ENCODE data around the gene CFDP1.

- TF ChIP-seq, protein P1, sequence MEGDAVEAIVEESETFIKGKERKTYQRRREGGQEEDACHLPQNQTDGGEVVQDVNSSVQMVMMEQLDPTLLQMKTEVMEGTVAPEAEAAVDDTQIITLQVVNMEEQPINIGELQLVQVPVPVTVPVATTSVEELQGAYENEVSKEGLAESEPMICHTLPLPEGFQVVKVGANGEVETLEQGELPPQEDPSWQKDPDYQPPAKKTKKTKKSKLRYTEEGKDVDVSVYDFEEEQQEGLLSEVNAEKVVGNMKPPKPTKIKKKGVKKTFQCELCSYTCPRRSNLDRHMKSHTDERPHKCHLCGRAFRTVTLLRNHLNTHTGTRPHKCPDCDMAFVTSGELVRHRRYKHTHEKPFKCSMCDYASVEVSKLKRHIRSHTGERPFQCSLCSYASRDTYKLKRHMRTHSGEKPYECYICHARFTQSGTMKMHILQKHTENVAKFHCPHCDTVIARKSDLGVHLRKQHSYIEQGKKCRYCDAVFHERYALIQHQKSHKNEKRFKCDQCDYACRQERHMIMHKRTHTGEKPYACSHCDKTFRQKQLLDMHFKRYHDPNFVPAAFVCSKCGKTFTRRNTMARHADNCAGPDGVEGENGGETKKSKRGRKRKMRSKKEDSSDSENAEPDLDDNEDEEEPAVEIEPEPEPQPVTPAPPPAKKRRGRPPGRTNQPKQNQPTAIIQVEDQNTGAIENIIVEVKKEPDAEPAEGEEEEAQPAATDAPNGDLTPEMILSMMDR (tag by site-specific recombination; IDR thresholded peaks at IDR 0.05) = no peak
- TF ChIP-seq SETDB1 (IDR thresholded peaks at IDR 0.05; ENCODE audit: insufficient read length, low read length) = no peak
These were observed 178.9 kb downstream of the CFDP1 start for GRCh38 chr16:75254359-75254837.
